WI38 (cell line): ENCODE data around the gene CDH15.

ENCODE experiments used
- H3K4me3 ChIP-seq: 2 replicates; pipeline ENCODE4 v1.5.1; 2011; ENCODE audit warnings: low read depth, mild to moderate bottlenecking, control low read depth, low read length
- CTCF ChIP-seq: IDR thresholded peaks from 2 replicates; pipeline ENCODE4 v1.5.1; 2012; ENCODE audit warnings: low read depth, mild to moderate bottlenecking, control low read depth, low read length

CDH15 gene

GRCh38 chr16:89175280-89176146 lies 4.0 kb downstream of the CDH15 start:
- H3K4me3 ChIP-seq = no peak overlapping the region
- no peak for TF ChIP-seq CTCF

GRCh38 chr16:89176147-89176690 lies 4.7 kb downstream of the CDH15 start:
- H3K4me3 ChIP-seq = no peak overlapping the region
- TF ChIP-seq CTCF = no peak

- H3K4me3 ChIP-seq = no peak overlapping the region
- no peak for TF ChIP-seq CTCF
These were observed 5.2 kb downstream of the CDH15 start for GRCh38 chr16:89176717-89177116.

GRCh38 chr16:89177501-89177900 lies 6.0 kb downstream of the CDH15 start:
- no peak for TF ChIP-seq CTCF
- H3K4me3 ChIP-seq = no peak overlapping the region

GRCh38 chr16:89178453-89179147 lies 7.1 kb downstream of the CDH15 start:
- no peak overlapping the region for H3K4me3 ChIP-seq
- TF ChIP-seq CTCF = no peak

GRCh38 chr16:89179148-89179484 lies 7.6 kb downstream of the CDH15 start:
- no peak overlapping the region for H3K4me3 ChIP-seq

More at GRCh38 chr16:89179148-89179484, 7.6 kb downstream of the CDH15 start:
- TF ChIP-seq CTCF = no peak
